ENCODE data around the gene PIK3R1.

PIK3R1 gene

DNA sequence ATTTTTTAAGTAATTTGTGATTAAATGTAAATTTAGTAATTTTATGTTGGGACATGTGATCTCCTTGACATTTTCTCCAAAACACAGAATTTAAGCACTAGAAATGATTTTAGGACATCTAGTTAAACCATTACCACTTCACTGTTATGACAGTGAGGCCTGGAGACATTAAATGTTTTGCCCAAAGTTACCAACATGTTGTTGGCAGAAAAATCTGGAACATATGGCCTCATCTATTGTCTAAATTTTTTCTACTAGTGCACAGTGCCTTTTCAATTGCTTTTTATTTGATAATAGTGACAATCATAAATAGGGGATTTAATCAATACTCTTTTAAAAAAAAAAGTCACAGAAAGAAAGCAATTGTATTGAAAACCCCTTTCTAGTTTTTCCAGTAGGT, 45.6 kb downstream of the PIK3R1 start:
- Histone ChIP-seq H3K4me3 (ENCODE audit: low read depth in 1 of 2, low read length in 1 of 2) (no peak overlapping the region), H3K27ac (peak overlapping the region; percentile 58), H3K27me3 (no peaks in the 10 kb centered on the region), H3K36me3 (no peaks in the 10 kb centered on the region), H3K4me1 (ENCODE audit: control insufficient read depth in 1 of 2, insufficient read depth in 1 of 2, low read depth in 1 of 2, low read length in 1 of 2) (peaks cover 26 to 27% of the 10 kb centered on the region in 2 experiments), H3K9me3 (no peaks in the 10 kb centered on the region)
- TF ChIP-seq, protein P1, sequence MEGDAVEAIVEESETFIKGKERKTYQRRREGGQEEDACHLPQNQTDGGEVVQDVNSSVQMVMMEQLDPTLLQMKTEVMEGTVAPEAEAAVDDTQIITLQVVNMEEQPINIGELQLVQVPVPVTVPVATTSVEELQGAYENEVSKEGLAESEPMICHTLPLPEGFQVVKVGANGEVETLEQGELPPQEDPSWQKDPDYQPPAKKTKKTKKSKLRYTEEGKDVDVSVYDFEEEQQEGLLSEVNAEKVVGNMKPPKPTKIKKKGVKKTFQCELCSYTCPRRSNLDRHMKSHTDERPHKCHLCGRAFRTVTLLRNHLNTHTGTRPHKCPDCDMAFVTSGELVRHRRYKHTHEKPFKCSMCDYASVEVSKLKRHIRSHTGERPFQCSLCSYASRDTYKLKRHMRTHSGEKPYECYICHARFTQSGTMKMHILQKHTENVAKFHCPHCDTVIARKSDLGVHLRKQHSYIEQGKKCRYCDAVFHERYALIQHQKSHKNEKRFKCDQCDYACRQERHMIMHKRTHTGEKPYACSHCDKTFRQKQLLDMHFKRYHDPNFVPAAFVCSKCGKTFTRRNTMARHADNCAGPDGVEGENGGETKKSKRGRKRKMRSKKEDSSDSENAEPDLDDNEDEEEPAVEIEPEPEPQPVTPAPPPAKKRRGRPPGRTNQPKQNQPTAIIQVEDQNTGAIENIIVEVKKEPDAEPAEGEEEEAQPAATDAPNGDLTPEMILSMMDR (IDR thresholded peaks at IDR 0.05): no peak

DNA sequence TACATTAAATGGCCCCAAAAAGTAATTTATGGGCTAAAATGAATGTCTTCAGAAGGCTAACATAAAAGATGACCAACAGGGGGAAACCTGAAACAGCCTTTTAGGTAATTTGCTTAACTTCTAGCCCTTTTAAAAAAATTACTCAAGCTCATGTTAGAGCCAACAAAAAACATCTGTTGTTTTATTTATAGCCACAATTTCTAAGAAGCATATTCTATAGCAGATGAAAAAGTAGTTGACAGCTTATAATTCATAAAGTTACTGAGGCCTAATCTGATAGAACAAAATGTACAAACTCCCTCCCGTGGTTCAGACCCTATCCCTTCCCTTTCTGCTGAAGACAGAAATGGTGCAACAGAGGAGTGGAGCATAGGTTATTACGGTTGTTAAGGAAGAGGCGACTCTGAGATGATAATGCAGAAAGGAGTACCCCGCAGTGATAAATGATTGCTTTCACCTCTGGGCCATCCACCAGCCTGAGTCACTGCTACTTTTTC, 46.1 kb downstream of the PIK3R1 start:
- TF ChIP-seq, protein P1 (IDR thresholded peaks at IDR 0.05): no peak
- H3K27me3 ChIP-seq: no peaks in the 10 kb centered on the region
- no peaks in the 10 kb centered on the region for H3K36me3 ChIP-seq
- H3K27ac ChIP-seq: peak overlapping the region; percentile 58
- H3K4me3 ChIP-seq (ENCODE audit: low read depth in 1 of 2, low read length in 1 of 2): no peak overlapping the region
- H3K9me3 ChIP-seq: no peaks in the 10 kb centered on the region
- H3K4me1 ChIP-seq (ENCODE audit: control insufficient read depth in 1 of 2, insufficient read depth in 1 of 2, low read depth in 1 of 2, low read length in 1 of 2): peaks cover 30 to 31% of the 10 kb centered on the region in 2 experiments

DNA sequence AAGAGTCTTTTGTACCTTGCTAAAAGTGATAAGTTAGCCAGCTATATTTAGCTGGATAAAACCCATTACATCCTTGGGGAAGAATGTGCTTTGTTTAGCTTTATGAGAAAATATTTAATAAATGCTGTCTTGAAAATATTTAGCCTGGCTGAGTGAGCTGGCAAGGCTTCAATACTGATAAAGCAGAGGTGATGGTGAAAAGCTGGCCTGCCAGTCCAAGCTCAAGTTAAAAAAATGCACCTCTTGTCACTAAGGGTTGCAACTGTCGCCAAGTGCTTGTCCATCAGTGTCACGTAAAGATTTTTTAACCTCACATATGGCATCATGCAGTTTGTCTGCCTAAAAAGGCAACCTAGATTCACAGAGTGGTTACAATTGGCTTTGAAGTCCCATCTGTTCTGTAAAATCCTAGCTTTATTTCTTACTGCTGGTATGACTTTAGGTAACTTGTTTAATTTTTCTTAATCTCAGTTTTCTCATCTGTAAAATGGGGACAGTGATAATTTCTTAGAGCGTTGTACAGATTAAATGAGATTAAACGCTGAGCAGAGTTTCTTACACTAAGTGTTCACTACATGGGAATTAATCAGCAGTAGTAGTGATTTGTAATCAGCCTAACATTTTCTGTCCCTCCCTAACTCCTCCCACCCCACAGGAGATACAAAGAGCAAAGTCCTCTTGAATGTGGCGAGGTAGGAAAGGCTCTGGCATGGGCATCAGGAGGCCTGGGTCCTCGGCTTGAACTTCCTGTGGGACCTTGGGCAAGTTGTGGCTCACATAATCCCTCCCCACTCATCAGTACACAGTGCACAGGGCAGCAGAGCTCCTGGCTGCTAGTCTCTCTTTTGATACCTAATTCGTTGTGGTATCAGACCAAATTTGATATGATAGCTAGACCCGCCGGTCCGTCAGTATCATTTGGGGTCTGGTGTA, 48.7 kb downstream of the PIK3R1 start:
- Histone ChIP-seq H3K36me3 (no peaks in the 10 kb centered on the region), H3K27ac (peak overlapping the region; percentile 75), H3K4me3 (ENCODE audit: low read depth in 1 of 2, low read length in 1 of 2) (no peak overlapping the region), H3K27me3 (no peaks in the 10 kb centered on the region), H3K9me3 (no peaks in the 10 kb centered on the region), H3K4me1 (ENCODE audit: control insufficient read depth in 1 of 2, insufficient read depth in 1 of 2, low read depth in 1 of 2, low read length in 1 of 2) (peaks cover 44 to 54% of the 10 kb centered on the region in 2 experiments)
- TF ChIP-seq, protein P1 (IDR thresholded peaks at IDR 0.05): no peak

DNA sequence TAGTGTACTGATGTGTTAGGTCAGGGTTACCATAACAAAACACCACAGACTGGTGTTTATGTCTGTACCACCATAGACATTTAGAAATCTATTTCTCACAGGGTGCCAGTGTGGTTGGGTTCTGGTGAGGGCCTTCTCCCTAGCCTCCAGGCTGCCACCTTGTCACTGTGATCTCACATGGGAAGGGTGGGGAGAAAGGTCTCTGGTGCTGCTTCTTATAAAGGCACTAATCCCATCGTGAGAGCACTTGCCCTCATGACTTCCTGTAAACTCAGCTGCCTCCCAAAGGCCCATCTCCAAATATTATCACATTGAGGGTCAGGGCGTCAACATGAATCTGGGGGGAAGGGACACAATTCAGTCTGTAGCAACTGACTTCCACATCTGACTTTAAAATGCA, 49.8 kb downstream of the PIK3R1 start:
- Histone ChIP-seq H3K9me3 (no peaks in the 10 kb centered on the region), H3K36me3 (no peaks in the 10 kb centered on the region), H3K27me3 (no peaks in the 10 kb centered on the region), H3K27ac (peak overlapping the region; percentile 75), H3K4me1 (ENCODE audit: control insufficient read depth in 1 of 2, insufficient read depth in 1 of 2, low read depth in 1 of 2, low read length in 1 of 2) (peaks cover 44 to 59% of the 10 kb centered on the region in 2 experiments), H3K4me3 (ENCODE audit: low read depth in 1 of 2, low read length in 1 of 2) (no peak overlapping the region)
- TF ChIP-seq, protein P1 (IDR thresholded peaks at IDR 0.05): no peak

DNA sequence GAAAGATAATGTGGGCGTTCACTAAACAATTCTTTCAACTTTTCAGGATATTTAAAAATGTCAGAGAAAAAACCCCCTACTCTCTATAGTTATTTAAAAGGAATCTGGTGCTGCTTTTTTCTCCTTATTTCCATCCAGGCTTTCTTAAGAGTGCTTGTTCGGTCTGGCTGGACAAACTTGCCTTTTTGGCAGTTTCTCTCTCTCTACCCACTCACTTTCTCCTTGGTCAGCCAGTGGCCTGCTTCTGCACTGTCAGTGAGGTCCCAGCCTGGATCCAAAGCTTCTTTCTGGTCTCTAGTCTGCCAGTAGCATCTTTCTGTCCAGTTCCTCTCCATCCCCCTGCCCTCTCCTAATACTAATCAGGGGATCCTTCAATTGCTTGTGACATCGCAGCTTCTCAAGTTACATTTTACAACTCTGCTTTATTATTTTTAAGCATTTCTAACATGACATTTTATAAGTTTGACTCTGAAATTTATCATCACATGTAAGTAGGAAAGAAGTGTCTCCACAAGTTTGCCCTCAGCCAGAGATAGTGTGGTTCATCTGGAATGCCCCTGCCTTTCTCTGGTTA, 50.4 kb downstream of the PIK3R1 start:
- no peaks in the 10 kb centered on the region for H3K36me3 ChIP-seq
- TF ChIP-seq, protein P1 (IDR thresholded peaks at IDR 0.05): no peak
- peak overlapping the region; percentile 75 for H3K27ac ChIP-seq
- H3K4me1 ChIP-seq (ENCODE audit: control insufficient read depth in 1 of 2, insufficient read depth in 1 of 2, low read depth in 1 of 2, low read length in 1 of 2): peaks cover 44 to 65% of the 10 kb centered on the region in 2 experiments
- H3K4me3 ChIP-seq (ENCODE audit: low read depth in 1 of 2, low read length in 1 of 2): no peak overlapping the region
- no peaks in the 10 kb centered on the region for H3K9me3 ChIP-seq
- H3K27me3 ChIP-seq: no peaks in the 10 kb centered on the region

Measured in neutrophil (primary cell).